GM21576 (cell line): ENCODE data around the gene NRBP1.
"Not testable (repeated sequence)": the region's sequence is repeated elsewhere in the genome, so short reads cannot be mapped to it uniquely, and the experiment has no call there.

Experiments
- ATAC-seq: cut with Tn5 transposase; IDR thresholded peaks from one replicate; pipeline ENCODE4 v1.9.1; 2021; ENCODE audit warnings: mild to moderate bottlenecking, moderate library complexity; ENCODE audit not compliant: unreplicated experiment

Gene NRBP1

GRCh38 chr2:27421660-27422250, 6.7 kb upstream of the NRBP1 start:
- no peak for ATAC-seq

DNA sequence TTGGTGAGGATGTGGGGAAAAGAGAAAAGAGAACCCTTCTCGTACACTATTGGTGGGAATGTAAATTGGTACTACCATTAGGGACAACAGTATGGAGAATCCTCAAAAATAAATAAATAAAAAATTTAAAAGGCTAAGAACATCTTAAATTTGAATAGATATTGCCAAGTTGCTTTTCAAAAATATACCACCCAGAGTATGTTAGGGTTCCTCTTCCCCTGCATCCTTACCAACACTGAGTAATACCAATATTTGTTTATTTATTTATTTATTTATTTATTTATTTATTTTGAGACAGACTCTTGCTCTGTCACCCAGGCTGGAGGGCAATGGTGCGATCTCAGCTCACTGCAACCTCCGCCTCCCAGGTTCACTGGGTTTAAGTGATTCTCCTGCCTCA, 5.5 kb upstream of the NRBP1 start:
- ATAC-seq = no peak

GRCh38 chr2:27425039-27425438, 3.4 kb upstream of the NRBP1 start:
- not testable (repeated sequence) for ATAC-seq

DNA sequence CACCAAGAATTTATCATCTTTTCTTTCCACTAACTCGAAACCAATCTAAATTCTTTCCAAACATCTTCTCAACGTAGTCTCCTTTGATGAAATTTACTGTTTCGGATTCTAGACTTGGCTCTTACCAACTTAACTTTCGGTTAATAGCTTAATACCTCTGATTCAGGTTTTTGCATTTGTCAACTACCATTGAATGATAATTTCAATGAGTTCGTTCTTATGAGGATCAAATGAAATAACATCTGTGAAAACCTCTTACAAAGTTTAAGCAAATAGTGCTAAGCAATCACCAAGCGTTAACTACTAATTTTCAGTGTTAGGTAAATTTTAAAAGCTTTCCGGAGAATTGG, 593 bp upstream of the NRBP1 start:
- ATAC-seq = no peak

GRCh38 chr2:27428978-27429541, 629 bp downstream of the NRBP1 start:
- ATAC-seq = peak; percentile 63

- ATAC-seq = no peak
These were observed 3.0 kb downstream of the NRBP1 start for GRCh38 chr2:27431395-27431794.

GRCh38 chr2:27435628-27436027, 7.2 kb downstream of the NRBP1 start:
- no peak for ATAC-seq

GRCh38 chr2:27441226-27441926, 12.9 kb downstream of the NRBP1 start:
- ATAC-seq = no peak

DNA sequence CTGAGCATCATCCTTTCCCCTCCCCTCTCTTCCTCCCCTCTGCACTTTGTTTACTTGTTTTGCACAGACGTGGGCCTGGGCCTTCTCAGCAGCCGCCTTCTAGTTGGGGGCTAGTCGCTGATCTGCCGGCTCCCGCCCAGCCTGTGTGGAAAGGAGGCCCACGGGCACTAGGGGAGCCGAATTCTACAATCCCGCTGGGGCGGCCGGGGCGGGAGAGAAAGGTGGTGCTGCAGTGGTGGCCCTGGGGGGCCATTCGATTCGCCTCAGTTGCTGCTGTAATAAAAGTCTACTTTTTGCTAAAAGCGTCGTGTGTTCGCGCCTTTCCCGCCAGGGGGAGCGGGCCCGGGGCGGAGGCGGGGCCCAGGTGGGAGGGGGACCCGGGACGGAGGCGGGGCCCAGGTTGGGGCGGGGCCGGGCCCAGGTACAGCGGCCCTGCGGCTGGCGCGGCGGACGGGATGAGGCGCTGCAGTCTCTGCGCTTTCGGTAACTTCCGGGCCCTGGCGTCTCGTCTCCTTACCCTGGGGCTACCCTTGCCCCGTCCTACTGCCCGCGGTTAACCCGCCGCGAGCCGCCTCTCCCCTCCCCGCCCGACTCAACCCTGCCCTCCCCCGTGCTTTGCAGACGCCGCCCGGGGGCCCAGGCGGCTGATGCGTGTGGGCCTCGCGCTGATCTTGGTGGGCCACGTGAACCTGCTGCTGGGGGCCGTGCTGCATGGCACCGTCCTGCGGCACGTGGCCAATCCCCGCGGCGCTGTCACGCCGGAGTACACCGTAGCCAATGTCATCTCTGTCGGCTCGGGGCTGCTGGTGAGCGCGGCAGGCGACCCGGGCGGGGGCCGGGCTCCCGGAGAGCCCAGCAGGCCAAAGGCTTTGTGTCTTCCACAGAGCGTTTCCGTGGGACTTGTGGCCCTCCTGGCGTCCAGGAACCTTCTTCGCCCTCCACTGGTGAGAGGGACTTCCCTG, 13.8 kb downstream of the NRBP1 start, which contains the start of gene KRTCAP3:
KRTCAP3 (plus strand) TSS at position 424 of the 962 bp plus-strand sequence; CDS start at position 456, 32 bp downstream.
- no peak for ATAC-seq

GRCh38 chr2:27442920-27443282, 14.5 kb downstream of the NRBP1 start:
- no peak for ATAC-seq

DNA sequence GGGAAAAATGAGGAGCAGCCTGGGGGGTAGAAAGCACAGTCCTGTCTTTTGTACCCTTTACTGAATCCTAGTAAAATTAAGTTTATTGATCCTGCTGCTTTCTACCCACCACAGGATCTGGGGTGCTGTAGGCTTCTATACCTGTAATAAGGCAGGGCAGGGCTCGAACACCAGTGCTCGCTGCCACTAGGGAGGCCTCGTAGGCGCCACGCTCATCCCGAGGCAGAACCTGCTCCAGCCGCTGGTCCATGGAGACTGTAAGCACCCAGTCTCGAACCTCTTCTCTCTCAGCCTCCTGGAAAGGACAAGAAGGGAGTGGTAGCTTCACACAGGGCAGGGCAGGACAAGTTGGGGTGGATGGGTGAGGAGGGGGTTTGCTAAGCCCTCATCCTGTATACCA, 16.7 kb downstream of the NRBP1 start:
- ATAC-seq = no peak

- ATAC-seq = no peak
These were observed 17.2 kb downstream of the NRBP1 start for GRCh38 chr2:27445615-27446014.

DNA sequence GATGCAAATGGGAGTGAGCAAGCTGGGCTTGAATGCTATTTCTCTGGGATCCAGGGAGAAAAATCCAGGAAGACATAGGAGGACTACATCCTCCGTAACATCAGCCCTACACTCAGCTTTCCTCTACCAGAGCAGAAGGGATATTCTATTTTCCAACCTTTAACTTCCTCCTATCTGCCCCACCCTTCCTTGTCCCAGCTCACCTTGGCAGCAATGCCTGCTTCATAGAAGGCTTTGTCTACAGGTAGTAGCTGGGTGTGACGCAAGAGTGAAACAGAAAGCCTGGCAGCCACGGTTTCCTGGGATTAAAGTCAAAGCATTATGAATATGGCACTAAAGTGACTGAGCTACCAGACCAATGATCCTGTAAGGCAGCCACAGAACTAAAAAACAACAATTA, 17.6 kb downstream of the NRBP1 start:
- ATAC-seq = no peak

DNA sequence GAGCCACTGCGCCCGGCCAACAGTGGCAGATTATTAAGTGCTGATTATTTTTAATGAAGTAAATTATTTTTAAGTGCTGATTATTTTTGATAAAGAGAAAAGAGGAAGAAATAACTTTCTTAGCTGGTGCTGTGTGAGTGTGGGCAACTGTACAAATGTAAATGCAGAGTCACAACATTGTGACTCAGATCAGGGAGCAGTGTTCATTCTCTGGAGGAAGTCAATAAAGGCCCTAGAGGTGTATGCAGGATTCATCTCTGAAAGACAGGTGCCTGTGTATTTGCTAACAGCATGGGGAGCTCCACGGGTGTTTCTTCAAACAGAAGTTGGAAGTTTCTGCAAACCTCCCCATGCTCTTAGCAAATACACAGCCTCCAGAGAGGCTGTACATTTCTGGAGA, 19.9 kb downstream of the NRBP1 start:
- ATAC-seq = no peak

- no peak for ATAC-seq
These were observed 22.7 kb downstream of the NRBP1 start for GRCh38 chr2:27451095-27451494.

DNA sequence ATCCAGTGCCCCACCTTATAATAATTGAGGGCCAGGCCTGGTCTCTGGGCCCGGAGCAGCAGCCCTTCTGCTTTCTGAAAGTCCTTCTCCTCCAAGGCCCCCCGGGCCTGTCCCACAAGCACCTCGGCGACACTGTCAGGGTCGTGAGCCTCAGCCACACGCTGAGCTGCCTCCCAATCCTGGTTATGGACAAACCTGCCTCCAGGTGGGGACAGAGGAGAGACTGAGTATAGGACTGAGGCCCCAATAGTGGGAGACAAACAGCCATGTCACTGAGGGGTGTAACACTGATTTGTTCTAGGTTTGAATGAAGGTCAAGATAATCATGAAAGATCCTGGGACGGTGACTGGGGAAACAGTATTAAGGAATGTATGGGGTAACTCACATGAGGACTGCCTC, 25.5 kb downstream of the NRBP1 start:
- ATAC-seq = no peak

- ATAC-seq = no peak
These were observed 32.7 kb downstream of the NRBP1 start for GRCh38 chr2:27461118-27461517.

- no peak for ATAC-seq
These were observed 36.0 kb downstream of the NRBP1 start for GRCh38 chr2:27464443-27464842.

GRCh38 chr2:27471961-27472360, 43.5 kb downstream of the NRBP1 start:
- no peak for ATAC-seq

DNA sequence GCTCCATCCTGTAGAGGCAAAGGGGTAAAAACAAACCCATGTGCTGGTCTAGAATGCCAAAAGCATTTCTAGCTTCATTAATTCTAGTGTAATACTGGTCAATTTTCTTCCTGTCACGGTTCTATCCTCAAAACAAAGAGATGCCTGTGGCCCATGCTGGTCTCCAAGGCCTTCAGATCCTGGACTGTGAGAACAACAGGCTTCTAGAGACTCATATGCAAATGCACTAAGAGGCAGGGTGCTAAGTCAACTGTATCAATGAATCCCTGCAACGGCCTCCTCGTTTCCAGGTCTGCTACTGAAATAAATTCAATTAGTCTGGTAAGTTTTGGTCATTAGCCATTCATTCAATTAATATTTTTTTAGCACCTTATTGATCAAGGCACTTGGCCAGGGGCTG, 57.1 kb downstream of the NRBP1 start:
- ATAC-seq = no peak

DNA sequence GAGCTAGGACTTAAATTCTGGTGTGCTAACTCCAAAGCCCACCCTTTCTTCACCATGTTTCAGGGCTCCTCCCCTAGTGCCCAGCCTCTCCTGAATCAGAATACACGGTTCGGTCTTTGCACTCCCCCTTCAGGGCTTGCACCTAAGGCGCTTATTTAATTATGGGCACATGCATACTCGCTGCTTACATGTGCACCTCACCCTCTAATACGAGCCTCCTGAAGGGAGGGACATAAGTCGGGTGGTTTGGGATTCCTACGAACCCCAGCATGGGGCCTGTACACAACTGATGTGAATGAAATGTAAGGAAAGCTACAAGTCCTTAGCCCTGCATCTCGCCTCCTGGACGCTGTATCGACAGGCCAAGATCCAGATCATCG, 60.7 kb downstream of the NRBP1 start:
- no peak for ATAC-seq
